Stimulated activated CD8-positive, alpha-beta memory T cell treated with anti-CD3 and anti-CD28 coated beads, Interleukin-7, amount 100 ng/mL, for 24 hours (primary cell): ENCODE measurements around the gene CAT.
"Not testable (repeated sequence)": the region's sequence is repeated elsewhere in the genome, so short reads cannot be mapped to it uniquely, and the experiment has no call there.

ENCODE experiments used
- DNase-seq: peaks from one replicate; pipeline ENCODE4 v3.0.0-alpha.2; 2020; ENCODE audit warnings: low read depth

CAT gene

DNA sequence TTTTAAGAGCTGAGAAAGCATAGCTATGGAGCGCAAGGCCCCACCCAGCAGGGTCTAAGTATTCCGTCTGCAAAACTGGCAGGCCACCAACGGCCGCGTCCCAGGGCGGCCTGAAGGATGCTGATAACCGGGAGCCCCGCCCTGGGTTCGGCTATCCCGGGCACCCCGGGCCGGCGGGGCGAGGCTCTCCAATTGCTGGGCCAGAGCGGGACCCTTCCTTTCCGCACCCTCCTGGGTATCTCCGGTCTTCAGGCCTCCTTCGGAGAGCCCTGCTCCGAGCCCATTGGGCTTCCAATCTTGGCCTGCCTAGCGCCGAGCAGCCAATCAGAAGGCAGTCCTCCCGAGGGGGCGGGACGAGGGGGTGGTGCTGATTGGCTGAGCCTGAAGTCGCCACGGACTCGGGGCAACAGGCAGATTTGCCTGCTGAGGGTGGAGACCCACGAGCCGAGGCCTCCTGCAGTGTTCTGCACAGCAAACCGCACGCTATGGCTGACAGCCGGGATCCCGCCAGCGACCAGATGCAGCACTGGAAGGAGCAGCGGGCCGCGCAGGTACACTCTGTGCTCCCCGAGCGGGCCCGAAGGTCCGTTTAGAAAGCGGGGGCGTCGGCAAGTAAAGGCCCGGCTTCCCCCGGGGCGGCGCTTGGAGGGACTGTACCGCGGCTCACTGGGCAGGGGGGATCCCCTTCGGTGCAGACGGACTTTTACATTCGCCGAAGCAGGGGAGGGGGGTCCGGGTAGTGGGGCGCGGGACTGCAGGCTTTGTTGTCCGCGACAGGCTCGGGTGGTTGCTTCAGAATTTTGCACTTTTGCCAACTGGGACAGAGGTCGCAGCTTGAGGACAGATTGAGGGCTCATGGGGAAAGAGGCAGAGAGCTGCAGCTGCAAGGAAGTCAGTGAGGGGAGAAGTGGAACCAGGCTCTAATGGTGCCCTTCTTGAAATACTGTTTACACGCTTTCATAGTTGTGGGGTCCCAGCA is at the start of gene CAT:
Gene CAT (plus strand): TSS at position 406 of the 979 bp plus-strand sequence. CDS start 80 bp downstream, at position 486.
- DNase-seq = peak; percentile 94

DNA sequence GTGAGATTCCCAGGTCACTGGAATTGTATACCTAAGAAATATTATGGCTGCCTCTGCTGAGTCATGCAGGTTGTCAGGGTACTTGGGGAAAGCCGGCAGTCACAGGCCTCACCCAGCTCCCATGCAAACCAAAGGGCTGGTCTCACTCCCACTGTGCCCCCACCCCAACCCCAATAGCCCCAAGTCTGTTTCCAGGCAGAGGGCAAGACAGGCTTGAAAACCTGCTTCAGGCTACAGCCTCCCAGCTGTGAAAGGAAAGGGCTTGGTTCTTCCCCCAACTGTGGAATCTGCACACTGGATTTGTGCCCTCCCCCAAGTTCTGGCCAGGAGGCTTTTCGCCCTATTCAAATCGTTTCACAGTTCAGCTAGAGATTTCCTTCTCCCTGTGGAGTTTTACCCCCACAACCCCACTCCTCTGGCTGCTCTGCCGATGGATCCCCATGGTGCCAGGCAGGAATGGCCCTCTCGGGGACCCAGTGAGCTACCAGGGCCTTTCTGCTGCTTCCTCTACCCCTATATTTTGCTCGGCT is 43.9 kb upstream of the CAT start:
- DNase-seq = no peak

GRCh38 chr11:34395916-34396550 is 42.7 kb upstream of the CAT start:
- DNase-seq = no peak

DNA sequence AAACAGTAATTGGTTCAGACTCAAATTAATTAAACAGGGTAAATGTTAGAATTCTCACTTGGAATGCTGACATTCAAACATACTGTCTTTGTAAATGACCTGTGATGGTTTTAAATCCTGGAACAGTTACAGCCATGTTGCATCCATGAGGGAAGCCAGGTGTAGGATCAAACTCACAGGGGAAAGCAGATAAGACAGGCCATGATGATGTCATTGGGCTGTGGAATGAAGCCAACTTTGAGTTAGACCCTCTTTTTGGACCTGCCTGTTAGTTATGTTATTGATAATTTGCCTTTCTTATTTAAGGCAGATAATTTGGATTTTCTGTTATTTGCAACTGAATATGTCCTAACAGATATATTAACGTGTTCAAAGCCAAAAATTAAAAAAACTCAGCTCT is 41.6 kb upstream of the CAT start:
- no peak for DNase-seq

- no peak for DNase-seq
Observed at GRCh38 chr11:34397811-34398210, 40.9 kb upstream of the CAT start.

DNA sequence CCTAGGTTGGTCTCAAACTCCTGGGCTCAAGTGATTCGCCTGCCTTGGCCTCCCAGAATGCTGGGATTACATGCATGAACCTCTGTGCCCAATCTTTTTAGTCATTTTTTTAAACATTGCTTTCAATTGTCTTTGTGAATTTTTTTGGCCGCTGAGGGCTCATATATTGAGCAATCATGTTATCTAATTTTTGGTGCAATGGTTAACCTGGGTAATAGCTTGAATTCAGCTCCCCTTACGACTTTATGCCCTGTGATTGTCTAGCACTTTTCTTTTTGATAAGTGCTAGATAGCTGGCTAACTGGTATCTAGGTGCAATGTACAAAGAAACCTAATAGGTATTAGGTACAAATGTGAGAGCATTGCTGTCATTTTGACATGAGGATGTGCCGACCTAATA is 35.3 kb upstream of the CAT start:
- no peak for DNase-seq

GRCh38 chr11:34404280-34404679 is 34.5 kb upstream of the CAT start:
- DNase-seq = no peak

GRCh38 chr11:34405079-34405858 is 33.5 kb upstream of the CAT start:
- DNase-seq = no peak

GRCh38 chr11:34406413-34406812 is 32.3 kb upstream of the CAT start:
- no peak for DNase-seq

DNA sequence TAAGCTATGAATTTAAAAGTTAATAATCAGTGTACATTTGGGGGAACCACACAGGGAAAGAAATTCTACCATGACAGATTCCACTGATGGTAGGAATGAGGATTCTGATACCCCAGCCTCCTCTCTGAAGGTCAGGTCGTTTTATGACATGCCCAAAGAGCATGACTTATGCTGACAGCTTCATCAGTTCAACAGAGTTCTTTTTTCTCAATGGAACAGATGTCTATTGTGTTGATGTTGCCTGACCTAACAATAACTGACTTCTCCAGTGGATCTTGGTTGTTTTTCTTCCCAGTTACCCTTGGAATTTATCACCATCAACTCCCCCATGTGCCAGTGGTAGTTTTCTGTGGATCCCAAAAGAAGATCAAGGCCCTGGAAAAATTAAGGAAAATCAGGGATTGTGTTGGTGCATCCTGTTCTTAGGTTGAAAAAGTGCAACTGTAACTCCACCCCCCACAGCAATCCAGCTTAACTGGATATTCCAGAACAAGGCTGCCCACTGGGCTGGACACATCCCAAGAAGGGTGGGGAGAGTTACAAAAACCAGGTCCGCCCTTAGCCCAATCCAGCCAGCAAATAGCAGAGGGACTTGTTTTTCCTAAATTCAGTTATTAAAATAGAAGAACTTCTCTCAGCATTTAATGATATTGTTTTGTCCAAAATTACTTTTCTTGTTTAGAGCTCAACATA is 31.5 kb upstream of the CAT start:
- DNase-seq = no peak

- no peak for DNase-seq
Observed at GRCh38 chr11:34408580-34409172, 30.1 kb upstream of the CAT start.

DNA sequence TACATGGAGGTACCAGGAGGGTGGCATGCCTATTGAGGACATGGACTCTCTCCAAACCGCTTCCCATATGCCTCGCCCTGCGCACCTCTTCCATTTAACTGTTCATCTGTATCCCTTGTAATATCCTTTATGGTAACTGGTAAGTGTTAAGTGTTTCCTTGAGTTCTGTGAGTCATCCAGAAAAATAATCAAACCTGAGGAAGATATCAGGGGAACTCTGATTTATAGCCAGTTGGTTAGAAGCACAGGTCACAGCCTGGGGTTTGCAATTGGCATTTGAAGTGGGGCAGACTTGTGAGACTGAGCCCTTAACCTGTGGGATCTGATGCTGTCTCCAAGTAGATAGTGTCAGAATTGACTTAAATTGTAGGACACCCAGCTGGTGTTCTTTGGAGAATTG is 27.6 kb upstream of the CAT start:
- DNase-seq = no peak

DNA sequence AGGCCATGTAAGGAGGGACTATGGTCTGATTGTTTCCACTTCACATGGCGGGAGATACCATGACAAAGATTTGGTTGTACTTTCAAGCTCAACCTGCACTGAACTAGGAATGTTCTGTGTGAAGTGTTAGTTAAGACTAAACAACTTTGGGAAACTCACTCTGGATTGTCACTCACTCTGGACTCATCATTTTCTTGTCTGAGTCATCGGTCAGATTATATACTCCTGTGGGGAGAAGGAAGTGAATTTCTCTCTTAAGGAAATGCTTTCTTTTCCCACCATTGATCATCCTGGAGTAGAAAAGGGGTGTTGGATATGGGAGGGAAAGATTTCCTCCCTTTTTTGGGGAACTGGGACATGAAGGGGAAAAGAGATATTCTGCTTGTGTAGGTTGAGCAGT is 26.9 kb upstream of the CAT start:
- no peak for DNase-seq

DNA sequence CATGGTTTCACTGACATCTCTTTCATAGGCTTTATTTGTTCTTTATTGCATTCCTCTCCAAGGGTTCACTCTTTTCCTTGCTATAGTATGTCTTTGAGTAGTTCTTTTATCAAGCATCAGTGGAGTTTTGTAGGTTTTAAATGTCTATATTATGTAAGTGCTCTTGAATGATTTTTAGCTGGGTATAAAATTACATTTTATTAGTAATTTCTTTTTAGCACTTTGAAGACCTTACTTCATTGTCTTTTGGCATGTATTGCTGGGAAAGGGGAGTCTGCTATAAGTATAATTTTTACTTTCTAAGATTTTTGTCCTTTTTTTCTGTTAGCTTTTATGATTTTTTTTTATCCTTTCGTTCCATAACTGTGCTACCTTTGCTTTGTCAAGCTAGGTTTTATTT is 25.5 kb upstream of the CAT start:
- DNase-seq = no peak

DNA sequence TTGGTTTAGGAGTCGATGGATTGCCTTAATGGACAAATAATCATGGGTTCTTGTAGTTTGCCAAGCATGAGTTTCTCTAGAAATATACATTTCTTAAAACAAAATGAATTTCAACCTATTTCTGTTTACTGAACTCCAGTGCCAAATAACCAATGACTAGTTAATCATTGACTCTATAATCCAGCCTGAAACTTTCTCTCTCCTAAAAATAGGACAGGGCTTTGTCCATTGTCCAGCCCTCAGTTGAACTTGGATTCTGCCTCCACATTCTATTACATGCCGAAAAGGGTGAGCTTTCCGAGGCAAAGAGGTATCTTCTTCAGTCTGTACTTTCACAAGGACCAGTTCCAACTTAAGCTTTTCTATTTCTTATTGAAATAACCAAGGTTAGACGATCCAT is 23.2 kb upstream of the CAT start:
- no peak for DNase-seq

- no peak for DNase-seq
Observed at GRCh38 chr11:34416088-34416487, 22.6 kb upstream of the CAT start.

GRCh38 chr11:34416766-34417165 is 22.0 kb upstream of the CAT start:
- no peak for DNase-seq

GRCh38 chr11:34417202-34417601 is 21.5 kb upstream of the CAT start:
- DNase-seq = no peak

DNA sequence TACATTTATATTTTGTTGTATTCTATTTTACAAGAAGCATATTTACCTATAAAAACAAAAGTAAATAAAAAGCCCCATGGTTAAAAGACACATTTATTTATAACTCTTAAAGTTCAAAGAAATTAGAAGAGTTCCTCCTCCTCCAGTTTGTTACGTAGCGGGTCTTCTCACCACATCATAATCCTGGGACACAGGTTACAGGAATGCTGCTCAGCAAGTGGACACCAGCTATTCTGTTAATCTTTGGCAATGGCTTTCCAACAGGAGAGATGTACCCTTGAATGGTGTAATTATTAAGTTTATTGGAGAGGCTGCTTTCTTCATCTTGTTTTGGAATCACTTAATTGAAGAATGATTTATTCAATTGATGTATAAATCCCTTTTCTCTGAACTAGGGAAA is 19.6 kb upstream of the CAT start:
- DNase-seq = no peak

GRCh38 chr11:34423300-34423699 is 15.4 kb upstream of the CAT start:
- DNase-seq = no peak

DNA sequence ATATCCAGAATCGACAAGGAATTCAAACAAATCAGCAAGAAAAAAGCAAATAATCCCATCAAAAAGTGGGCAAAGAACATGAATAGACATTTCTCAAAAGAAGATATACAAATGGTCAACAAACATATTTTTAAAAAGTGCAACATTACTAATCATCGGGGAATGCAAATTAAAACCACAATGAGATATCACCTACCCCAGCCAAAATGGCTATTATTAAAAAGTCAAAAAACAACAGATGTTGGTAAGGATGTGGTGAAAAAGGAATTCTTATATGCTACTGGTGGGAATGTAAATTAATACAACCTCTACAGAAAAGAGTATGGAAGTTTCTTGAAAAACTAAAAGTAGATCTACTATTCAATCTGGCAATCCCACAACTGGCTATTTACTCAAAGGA is 13.9 kb upstream of the CAT start:
- not testable (repeated sequence) for DNase-seq
